HG02884 (cell line): Measurements from ENCODE around the gene RALBP1.

Experiments used
- ATAC-seq: cut with Tn5 transposase; IDR thresholded peaks from one replicate; pipeline ENCODE4 v1.9.1; 2021; ENCODE audit warnings: mild to moderate bottlenecking, moderate library complexity; ENCODE audit not compliant: unreplicated experiment

The RALBP1 gene

DNA sequence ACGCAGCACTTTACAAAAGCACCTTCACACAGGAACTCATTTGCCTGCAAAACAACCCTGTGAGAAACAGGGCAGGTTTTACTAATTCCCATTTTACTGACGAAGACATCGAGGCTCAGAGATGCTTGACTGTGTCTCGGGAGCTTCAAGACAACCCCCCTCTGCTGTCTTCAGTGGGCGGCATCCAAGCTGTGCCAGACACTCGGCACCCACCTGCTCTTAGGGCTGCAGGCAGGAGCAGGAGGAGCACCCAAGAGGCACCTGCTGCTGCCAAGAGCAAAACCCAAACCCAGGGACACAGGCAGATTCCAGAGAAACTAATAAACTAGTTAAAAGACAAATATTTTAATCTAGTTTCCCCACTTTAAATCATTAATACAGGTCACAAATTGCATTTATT is 71.2 kb downstream of the RALBP1 start:
- ATAC-seq: no peak

DNA sequence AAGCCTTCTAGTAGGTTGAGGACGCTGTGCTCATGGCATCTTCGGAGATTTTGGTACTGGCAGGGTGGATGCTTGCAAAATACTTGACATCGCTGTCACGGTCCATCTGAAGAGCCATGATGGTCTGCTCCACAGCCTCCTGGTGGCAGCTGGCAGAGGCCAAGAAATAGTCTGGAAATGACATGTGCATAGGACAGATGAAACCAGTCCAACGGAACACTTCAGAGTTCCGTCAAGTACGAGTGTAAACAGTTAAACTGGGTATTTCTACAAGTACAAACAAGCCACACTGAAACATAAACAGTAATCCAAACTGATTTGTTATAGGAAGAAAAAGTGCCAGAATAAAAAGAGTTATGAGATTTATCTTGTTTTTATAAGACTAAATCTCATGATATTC is 72.5 kb downstream of the RALBP1 start:
- ATAC-seq: no peak

DNA sequence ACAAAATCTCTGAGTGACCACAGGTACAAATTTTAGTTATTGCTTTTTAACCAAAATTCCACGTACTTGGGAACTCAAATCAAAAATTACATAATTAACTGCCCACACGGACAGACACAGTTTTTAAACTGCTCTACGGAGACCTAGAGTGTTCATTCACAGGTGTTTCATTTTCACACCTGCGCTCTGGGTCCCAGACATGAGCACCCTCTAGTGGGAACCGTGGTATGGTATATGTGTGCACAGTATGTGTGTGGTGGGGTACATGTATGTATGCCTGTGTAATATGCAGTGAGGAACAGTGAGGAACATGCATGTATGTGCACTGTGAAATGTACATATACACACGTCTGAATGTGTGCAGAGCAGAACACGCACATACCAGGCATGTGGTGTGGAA is 74.1 kb downstream of the RALBP1 start:
- no peak for ATAC-seq

DNA sequence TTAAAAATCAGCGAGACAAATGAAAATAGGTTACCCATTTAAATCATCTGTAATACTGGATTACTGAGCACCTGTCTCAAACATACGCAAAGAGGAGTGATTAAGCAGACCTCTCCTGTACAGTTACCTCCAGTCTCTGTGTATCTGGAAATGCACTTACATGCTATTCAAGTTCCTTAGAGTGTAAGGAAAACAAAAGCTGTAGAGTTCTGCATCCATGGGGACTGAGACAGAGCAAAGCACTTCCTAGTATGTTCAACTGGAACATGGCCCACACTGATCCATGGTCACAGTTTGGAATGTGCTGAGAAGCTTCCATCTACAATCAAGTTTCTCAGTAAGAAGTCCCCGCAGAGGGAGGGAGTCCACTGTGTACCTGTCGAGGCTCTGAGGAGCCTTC is 75.1 kb downstream of the RALBP1 start:
- no peak for ATAC-seq

DNA sequence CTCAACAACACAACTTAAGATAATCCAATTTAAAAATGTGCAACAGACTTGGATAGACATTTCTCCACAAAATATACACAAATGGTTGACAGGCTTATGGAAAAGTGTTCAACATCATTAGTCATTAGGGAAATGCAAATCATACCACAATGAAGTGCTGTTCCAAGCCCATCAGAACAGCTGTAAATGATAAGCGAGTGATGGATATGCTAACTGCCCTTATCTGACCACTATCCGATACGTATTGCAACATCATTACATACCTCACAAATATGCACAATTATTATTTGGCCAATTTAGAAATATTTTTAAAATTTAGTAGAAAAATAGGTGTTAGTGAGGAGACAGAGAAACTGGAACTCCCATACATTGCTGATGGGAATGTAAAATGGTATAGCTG is 76.9 kb downstream of the RALBP1 start:
- ATAC-seq: no peak

DNA sequence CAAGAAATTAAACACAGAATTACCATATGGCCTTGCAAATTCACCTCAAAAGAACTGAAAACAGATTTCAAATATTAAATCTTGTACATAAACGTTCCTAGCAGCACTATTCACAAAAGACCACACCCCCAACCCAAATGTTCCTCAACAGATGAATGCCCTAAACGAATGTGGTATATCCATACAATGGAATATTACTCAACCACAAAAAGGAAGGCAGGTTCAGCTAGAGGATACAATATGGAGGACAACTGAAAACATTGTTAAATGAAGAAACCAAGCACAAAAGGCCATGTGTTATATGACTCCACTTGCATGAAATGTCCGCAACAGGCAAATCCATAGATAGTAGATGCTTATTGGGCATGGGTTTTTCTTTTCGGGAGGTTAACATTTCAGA is 77.3 kb downstream of the RALBP1 start:
- no peak for ATAC-seq

DNA sequence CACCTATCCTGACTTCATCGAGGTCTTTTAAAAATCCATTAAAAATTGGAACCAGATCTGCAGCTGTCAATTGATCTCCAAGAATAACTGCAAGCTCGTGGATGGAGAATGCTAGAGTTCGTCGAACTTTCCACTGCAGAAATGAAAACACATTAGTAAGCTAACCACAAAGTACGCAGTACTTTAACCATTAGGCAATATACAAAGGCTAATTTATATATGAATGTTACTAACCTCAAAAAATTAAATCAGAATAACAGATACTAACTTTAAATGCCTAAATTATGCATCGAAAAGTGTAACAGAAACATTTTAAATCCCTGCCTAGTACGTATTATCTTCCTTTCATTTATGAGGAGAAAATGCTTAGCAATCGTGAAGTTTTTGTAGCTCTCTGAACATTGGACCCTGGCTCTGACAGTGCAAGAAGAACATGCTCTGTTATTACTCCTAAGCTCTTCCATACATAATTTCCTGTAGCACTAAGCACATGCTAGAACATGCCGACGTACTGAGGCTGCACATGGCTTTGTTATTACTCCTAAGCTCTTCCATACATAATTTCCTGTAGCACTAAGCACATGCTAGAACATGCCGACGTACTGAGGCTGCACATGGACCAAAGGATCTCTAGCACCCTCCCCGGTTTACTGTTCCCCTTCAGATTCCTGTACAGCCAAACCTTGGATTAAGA is 82.1 kb downstream of the RALBP1 start:
- ATAC-seq: no peak

DNA sequence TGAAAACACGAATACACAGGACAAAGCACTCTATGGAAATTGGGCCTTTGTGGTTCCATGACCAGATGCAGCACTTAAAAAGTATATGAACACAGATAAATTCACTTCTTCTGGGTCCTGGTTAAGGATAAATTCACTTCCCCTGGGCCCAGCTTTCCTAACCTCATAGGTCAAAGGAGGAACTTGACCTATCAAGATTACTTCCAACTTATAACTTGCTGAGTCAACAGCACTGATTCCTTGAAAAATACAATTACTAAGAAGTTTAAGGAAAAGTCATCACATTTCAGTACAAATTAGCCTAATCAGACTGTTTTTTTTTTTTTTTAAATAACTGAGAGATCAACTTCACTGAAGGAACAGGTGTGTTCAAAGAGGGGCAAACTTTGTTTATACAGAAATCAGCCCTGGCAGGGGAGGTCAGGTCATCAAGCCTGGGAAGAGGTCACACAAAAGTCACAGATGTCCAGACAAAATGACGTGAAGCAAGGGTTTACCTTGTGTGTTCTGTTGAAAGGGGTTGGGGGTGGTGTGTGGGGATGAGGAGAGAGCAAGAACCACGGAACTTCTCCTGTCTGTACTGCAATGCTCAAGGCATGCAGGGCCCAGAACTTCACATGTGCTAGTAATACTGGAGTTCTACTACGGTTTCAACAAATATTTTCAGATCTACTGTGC is 83.2 kb downstream of the RALBP1 start:
- no peak for ATAC-seq

DNA sequence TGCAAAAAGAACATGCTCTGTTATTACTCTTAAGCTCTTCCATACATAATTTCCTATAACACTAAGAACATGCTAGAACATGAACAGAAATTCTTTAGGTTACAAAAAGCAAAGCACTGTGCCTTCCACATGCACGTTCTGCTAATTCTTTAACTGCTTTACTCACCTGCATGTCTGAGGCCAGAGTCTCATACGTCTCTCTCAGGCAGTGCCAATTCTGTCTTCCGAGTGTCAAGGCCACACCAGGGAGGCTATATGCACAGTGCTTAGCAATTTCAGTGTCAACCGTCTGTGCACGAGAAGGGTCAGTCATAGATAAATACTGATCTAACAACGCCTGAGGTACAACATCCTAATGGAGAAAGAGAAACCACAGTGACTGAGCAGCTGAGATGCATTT is 83.9 kb downstream of the RALBP1 start:
- no peak for ATAC-seq

DNA sequence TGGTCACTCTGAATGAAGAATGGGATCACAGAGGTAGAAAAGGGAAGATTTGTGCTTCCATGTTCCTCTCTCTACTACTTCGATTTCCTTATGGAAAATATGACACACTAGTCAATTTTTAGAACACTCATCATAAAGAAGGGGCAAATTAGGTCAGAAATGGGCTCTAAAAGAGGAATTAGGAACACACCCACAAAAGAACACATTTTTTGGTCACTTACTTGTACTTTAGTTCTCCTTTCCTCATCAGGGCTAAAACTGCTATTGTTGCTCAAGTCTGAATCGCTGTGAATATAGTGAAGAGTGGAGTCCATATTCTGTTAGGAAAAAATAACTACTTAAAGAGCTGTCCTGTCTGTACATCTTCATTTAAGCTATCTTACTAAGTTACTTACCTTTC is 86.4 kb downstream of the RALBP1 start:
- ATAC-seq: no peak

DNA sequence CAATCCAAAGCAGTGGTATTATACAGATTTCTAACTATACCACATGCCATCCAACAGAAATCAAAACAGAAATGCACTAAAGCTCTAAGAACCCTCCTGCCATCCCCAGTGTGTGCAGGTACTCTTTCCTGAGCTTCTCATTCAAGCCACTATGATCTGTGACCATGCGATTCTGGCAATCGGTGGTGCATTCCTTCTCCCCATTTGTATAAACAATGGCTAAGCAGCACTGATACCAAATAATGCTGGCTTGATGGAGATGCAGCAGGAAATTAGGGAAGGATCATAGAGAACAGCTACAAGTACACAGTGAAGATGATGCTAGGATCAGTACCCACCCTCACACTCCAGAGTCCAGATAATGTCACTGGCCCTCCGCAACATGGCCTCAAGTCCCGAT is 87.3 kb downstream of the RALBP1 start:
- ATAC-seq: no peak

DNA sequence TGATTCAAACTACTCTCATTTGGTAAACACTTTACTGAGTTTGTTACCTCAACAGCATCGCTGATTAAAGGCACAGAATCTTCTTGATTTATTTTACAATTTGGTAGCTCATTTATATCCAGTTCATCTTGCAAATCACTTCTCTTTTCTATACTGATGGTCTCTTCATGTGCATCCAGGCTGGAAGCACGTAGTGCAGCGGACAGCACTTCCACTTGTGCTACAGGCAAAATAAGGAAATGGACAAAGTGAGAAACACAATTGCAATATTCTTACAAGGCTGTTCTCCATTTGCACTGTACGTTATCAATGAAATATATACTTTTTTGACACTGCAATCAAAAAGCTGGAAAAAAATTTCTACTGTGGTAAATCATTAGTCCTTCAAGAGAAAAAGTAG is 88.0 kb downstream of the RALBP1 start:
- no peak for ATAC-seq

DNA sequence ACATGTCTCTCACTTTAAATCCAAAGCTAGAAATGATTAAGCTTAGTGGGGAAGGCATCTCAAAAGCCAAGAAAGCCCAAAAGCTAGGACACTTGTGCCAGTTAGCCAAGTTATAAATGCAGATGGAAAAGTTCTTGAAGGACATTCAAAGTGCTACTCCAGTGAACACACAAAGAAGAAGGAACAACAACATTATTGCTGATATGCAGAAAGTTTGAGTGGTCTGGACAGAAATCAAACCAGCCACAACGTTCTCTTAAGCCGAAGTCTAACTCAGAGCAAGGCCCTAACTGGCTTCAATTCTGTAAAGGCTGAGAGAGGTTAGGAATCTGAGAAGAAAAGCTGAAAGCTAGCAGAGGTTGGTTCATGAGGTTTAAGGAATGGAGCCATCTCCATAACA is 90.1 kb downstream of the RALBP1 start:
- no peak for ATAC-seq

DNA sequence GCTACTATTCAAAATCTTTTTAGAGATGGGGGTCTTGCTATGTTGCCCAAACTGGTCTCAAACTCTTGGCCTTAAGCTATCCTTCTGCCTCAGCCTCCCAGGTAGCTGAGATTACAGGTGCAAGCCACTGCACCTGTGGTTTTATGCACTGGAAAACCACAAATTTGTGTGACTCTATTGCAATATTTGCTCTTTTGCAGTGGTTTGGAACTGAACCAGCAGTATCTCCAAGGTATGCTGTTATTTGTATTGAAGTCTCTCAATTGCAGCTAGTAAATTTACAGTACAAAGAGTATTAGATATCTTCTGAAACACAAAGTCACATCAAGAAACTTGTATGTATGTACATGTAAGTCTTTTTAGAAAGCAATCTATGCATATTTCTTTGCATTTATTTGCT is 92.9 kb downstream of the RALBP1 start:
- no peak for ATAC-seq

DNA sequence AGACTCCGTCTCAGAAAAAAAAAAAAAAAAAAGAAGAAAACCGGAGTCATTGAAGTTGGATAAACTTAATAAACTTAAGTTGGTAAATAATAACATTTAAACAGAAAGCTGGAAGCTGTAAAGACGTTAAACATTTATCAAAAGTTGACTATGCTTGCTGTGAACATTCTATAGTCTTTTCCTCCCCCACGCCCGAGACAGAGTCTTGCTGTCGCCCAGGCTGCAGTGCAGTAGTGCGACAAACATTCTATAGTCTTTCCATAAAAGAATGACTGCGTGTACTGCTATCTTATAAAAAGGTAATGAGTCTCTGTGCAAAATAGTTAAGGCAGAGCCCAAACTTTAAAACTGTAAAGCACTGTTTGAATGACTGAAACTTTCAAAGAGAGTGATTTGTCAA is 93.9 kb downstream of the RALBP1 start:
- ATAC-seq: no peak

DNA sequence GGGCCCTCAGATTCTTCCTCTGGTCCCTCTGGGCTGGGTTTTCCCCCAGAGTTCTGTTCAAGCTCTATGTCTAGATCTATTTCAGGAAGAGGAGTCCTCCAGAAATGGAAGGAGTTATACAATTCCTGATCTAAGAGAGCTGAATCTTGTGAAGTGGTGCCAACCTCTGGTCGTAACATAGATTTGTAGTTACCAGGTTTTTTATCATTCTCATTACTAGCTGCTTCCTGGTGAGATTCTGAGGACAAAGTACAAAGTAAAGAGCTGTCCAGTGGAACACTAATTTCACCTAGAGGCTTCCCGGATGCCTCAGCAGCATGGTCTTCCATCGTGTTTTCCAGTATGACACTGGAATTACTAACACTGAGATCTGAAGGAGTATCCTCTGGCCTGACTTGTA is 94.9 kb downstream of the RALBP1 start:
- ATAC-seq: no peak

DNA sequence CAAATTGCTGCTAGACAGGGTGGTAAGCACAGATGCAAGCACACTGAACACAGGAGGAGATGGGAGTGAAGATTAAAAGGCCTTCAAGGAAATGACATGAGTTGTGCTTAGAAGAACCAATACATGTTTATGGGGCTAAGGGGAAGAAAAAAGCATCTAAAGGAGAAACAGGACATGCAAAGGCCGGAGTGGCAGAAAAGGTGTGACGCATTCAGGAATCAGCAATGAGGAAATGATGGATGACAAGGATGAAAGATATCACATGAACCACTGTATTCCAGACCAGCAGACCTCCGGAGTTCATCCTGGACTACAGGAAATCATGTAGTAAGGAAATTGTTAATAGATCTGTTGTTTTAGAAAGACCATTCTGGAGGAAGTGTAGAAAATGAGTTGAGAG is 96.2 kb downstream of the RALBP1 start:
- ATAC-seq: no peak

DNA sequence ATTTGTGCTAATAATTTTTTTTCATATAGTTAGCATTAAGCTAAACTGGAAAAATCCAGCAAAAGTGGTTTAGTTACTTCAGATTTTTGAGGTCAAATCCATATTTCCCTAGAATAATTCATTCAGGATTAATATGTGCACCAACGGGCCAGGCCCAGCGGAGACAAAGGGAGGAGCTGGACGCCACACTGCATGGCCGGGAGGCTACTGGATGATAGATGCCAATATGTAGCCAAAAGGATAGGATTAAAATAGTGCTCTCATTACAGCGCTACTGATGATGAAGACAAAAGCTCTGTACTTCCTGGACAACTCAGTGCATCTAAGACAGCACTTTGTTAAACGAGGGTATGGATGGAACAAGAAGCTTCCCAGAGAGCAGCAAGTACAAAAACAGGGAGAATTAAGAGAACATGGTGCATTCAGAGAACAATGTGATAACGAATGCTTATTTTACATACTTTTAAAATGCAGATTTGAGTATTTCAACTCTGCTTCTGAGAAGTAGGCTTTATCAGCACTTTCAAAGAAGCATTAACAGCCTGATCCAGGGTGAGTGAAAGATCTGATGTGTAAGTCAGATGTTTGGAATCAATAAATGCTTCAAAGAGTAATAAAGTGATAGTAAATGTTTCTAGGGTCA is 99.3 kb downstream of the RALBP1 start:
- ATAC-seq: no peak

DNA sequence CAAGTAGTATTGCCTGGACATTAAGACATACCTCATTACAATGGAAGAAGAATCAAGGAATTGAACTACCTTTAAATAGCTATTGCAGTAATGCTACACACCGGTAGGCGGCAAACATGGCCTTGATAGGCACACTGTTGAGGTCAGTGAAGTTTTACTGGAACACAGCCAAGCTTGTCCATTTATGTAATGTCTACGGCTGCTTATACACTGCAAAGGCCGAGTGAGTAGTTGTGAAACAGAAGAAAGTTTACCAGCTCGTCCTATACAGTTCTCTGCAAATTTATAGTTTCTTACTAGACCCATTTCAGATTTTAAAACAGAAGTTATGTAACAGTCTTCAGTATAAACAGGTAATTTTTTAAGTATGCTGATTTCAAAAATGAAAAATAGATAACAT is 100.2 kb downstream of the RALBP1 start:
- no peak for ATAC-seq

DNA sequence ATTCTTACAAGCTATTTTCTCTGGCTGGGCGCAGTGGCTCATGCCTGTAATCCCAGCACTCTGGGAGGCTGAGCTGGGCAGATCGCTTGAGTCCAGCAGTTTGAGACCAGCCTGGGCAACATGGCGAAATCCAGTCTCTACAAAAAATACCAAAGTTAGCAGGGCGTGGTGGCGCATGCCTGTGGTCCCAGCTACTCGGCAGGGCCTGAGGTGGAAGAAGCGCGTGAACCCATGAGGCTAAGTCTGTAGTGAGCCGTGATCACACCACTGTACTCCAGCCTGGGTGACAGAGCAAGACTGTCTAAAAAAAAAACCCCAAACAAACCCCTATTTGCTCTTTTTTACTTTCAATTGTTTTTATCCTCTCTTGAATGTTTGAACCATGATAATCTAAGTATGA is 102.0 kb downstream of the RALBP1 start:
- ATAC-seq: no peak

DNA sequence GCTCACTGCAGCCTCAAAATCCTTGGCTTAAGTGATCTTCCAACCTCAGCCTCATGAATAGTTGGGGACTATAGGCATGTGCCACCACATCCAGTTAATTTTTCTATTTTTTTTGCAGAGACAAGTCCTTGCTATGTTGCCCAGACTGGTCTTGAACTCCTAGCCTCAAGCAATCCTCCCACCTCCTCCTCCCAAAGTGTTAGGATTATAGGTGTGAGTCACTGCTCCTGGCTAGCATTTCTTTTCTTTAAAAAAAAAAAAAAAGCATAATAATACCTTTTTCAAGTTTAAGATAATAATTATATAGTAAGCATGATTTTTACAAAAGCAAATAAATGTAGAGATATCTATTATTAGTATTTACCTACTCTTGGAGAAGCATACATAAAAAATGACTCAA is 103.0 kb downstream of the RALBP1 start:
- no peak for ATAC-seq

DNA sequence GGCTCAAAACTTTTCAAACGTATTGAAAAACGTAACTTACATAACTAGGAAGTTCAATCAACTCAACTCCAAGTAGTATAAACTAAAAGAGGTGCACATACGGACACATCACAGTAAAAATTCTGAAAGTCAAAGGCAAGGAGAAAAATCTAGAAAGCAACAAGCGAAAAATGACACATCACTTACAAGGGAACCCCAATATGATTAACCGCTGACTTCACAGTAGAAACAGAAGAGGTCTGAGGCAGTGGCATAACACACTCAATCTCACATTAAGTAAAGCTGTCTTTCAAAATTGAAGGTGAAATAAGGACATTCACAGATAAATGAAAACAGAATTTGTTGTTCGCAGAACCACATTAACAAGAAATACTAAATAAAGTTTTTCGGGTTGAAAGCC is 106.4 kb downstream of the RALBP1 start:
- ATAC-seq: no peak

DNA sequence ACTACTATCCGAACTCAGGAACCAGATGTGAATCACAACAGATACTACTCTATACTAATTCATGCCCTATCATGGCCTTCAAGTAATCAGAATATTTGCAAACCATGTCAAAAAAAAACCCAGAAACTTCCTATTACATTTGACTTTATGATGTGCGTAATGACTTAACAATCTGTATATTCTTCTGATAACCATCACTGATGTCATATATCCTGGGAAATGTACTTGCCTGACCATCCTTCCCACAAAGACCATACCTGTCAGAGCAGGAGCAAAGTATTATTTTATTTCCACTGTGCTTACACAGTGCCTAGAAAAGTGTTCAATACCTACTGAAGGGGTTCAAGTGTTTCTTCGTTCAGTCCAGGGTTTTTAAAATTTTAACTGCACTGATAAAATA is 111.5 kb downstream of the RALBP1 start:
- ATAC-seq: no peak
